H9 (cell line): ENCODE measurements around the gene OR2A7. TPM values are rescaled to one million over a fixed set of nuclear protein-coding genes. Genes with fewer than 3 reads are reported as not detected.
"Not testable (repeated sequence)": the region's sequence is repeated elsewhere in the genome, so short reads cannot be mapped to it uniquely, and the experiment has no call there.

ENCODE experiments used
- DNase-seq: peaks from one replicate; pipeline ENCODE4 v3.0.0-alpha.2; 2017
- H2AFZ ChIP-seq: one replicate; pipeline ENCODE4 v1.6.1; 2013; ENCODE audit warnings: mild to moderate bottlenecking, low read length, control low read depth, moderate library complexity
- H2AK5ac ChIP-seq: 2 replicates; pipeline ENCODE4 v1.6.1; 2013; ENCODE audit warnings: low read length, control low read depth, mixed read lengths; ENCODE audit not compliant: insufficient read length
- H2BK120ac ChIP-seq: one replicate; pipeline ENCODE4 v1.6.1; 2013; ENCODE audit warnings: low read depth, mild to moderate bottlenecking, low read length, control low read depth, inconsistent platforms; ENCODE audit not compliant: poor library complexity, severe bottlenecking
- H2BK12ac ChIP-seq: 2 replicates; pipeline ENCODE4 v1.6.1; 2013; ENCODE audit warnings: low read length, control low read depth, mixed read lengths, low read depth; ENCODE audit not compliant: insufficient read length
- H2BK15ac ChIP-seq: 2 replicates; pipeline ENCODE4 v1.6.1; 2013; ENCODE audit warnings: low read depth, low read length, control low read depth
- H2BK20ac ChIP-seq: one replicate; pipeline ENCODE4 v1.6.1; 2013; ENCODE audit warnings: low read depth, mild to moderate bottlenecking, low read length, control low read depth, inconsistent platforms; ENCODE audit not compliant: poor library complexity, severe bottlenecking
- H2BK5ac ChIP-seq: 2 replicates; pipeline ENCODE4 v1.6.1; 2013; ENCODE audit warnings: low read length, control low read depth, mixed read lengths; ENCODE audit not compliant: insufficient read length
- H3K14ac ChIP-seq: 2 replicates; pipeline ENCODE4 v1.6.1; 2013; ENCODE audit warnings: low read length, control low read depth; ENCODE audit not compliant: insufficient read depth
- H3K18ac ChIP-seq: 2 replicates; pipeline ENCODE4 v1.6.1; 2013; ENCODE audit warnings: low read depth, mild to moderate bottlenecking, mixed read lengths, low read length, control low read depth; ENCODE audit not compliant: insufficient read length
- H3K23ac ChIP-seq: 2 replicates; pipeline ENCODE4 v1.6.1; 2013; ENCODE audit warnings: low read length, control low read depth, mixed read lengths, low read depth; ENCODE audit not compliant: insufficient read length
- H3K23me2 ChIP-seq: 2 replicates; pipeline ENCODE4 v1.6.1; 2013; ENCODE audit warnings: low read depth, mild to moderate bottlenecking, mixed read lengths, low read length, control low read depth; ENCODE audit not compliant: insufficient read length, poor library complexity, severe bottlenecking
- H3K27ac ChIP-seq: 2 replicates; pipeline ENCODE4 v1.5.1; 2013; ENCODE audit warnings: low read length, control low read depth, mixed read lengths, low read depth; ENCODE audit not compliant: insufficient read length
- H3K27me3 ChIP-seq: 2 replicates; pipeline ENCODE4 v1.6.1; 2013; ENCODE audit warnings: low read length, control low read depth, inconsistent platforms; ENCODE audit not compliant: insufficient read depth
- H3K4ac ChIP-seq: 2 replicates; pipeline ENCODE4 v1.6.1; 2013; ENCODE audit warnings: low read depth, mild to moderate bottlenecking, control low read depth, inconsistent platforms, low read length, moderate library complexity
- H3K4me1 ChIP-seq: 2 replicates; pipeline ENCODE4 v1.6.1; 2013; ENCODE audit warnings: low read length, control low read depth, inconsistent platforms; ENCODE audit not compliant: insufficient read depth
- H3K4me2 ChIP-seq: 2 replicates; pipeline ENCODE4 v1.6.1; 2013; ENCODE audit warnings: low read length, control low read depth, mixed read lengths; ENCODE audit not compliant: insufficient read length, insufficient read depth
- H3K56ac ChIP-seq: 2 replicates; pipeline ENCODE4 v1.6.1; 2013; ENCODE audit warnings: low read depth, mild to moderate bottlenecking, mixed read lengths, low read length, control low read depth; ENCODE audit not compliant: insufficient read length
- H3K79me1 ChIP-seq: 2 replicates; pipeline ENCODE4 v1.6.1; 2013; ENCODE audit warnings: low read depth, mild to moderate bottlenecking, moderate library complexity, low read length, control low read depth, inconsistent platforms; ENCODE audit not compliant: insufficient read depth, poor library complexity, severe bottlenecking
- H3K79me2 ChIP-seq: 2 replicates; pipeline ENCODE4 v1.6.1; 2013; ENCODE audit warnings: low read length, control low read depth, inconsistent platforms; ENCODE audit not compliant: insufficient read depth
- H3K9ac ChIP-seq: 2 replicates; pipeline ENCODE4 v1.6.1; 2013; ENCODE audit warnings: low read length, control low read depth, mixed read lengths; ENCODE audit not compliant: insufficient read length; ENCODE audit errors: extremely low read depth
- H3K9me3 ChIP-seq: one replicate; pipeline ENCODE4 v1.6.1; 2013; ENCODE audit warnings: low read depth, low read length, inconsistent platforms; ENCODE audit not compliant: control insufficient read depth
- H3T11ph ChIP-seq: one replicate; pipeline ENCODE4 v1.6.1; 2013; ENCODE audit warnings: mild to moderate bottlenecking, low read length, control low read depth, inconsistent platforms
- H4K20me1 ChIP-seq: one replicate; pipeline ENCODE4 v1.6.1; 2013; ENCODE audit not compliant: control insufficient read depth, insufficient read length, insufficient read depth
- H4K5ac ChIP-seq: 2 replicates; pipeline ENCODE4 v1.6.1; 2013; ENCODE audit warnings: low read depth, mild to moderate bottlenecking, mixed read lengths, low read length, control low read depth; ENCODE audit not compliant: insufficient read length
- H4K8ac ChIP-seq: replicated peaks from 2 replicates; pipeline ENCODE4 v1.6.1; 2013; ENCODE audit warnings: low read length, control low read depth, mixed read lengths, low read depth; ENCODE audit not compliant: insufficient read length
- H4K91ac ChIP-seq: 2 replicates; pipeline ENCODE4 v1.6.1; 2013; ENCODE audit warnings: low read depth, mild to moderate bottlenecking, moderate library complexity, mixed read lengths, low read length, control low read depth; ENCODE audit not compliant: insufficient read length
- H3K27ac Mint-ChIP-seq, 3 experiments: 2 replicates in 2 of 3; 3 replicates in 1 of 3; pipeline ENCODE4 v1.8.0; 2020 to 2021; ENCODE audit warnings: mixed read lengths in 3 of 3, mild to moderate bottlenecking in 1 of 3, moderate library complexity in 1 of 3
- H3K27me3 Mint-ChIP-seq: 2 replicates; pipeline ENCODE4 v1.8.0; 2021; ENCODE audit warnings: low read depth, mild to moderate bottlenecking, moderate library complexity, mixed read lengths
- H3K36me3 Mint-ChIP-seq, 3 experiments: 2 replicates in 2 of 3; 3 replicates in 1 of 3; pipeline ENCODE4 v1.8.0; 2020 to 2021; ENCODE audit warnings: low read depth in 3 of 3, mixed read lengths in 3 of 3; ENCODE audit not compliant: insufficient read depth in 1 of 3
- H3K4me1 Mint-ChIP-seq, 2 experiments: 2 replicates each; pipeline ENCODE4 v1.8.0; 2020; ENCODE audit warnings: mixed read lengths in 2 of 2
- H3K4me3 Mint-ChIP-seq, 2 experiments: 2 replicates in 1 of 2; 3 replicates in 1 of 2; pipeline ENCODE4 v1.8.0; 2020 to 2021; ENCODE audit warnings: mild to moderate bottlenecking in 2 of 2, mixed read lengths in 2 of 2, moderate library complexity in 1 of 2
- H3K9me3 Mint-ChIP-seq, 2 experiments: 2 replicates in 1 of 2; 3 replicates in 1 of 2; pipeline ENCODE4 v1.8.0; 2020; ENCODE audit warnings: mild to moderate bottlenecking in 2 of 2, mixed read lengths in 2 of 2, moderate library complexity in 1 of 2
- WGBS: extraction: QIAGEN DNeasy Blood & Tissue Kit; methylation state at CpG from one replicate; pipeline ENCODE4 v1.1.7; 2013; ENCODE audit warnings: missing lambda C conversion rate, low lambda C conversion rate, mixed read lengths; ENCODE audit not compliant: insufficient read length; ENCODE audit errors: extremely low coverage; 5-methylcytosine and 5-hydroxymethylcytosine counted together
- total RNA-seq: library from RNA; stranded (reverse); gene quantifications from 2 replicates; pipeline ENCODE4 v1.2.1, GENCODE V29; 2021

The OR2A7 gene
- total RNA-seq, 1 experiment from 2014 or later = 2.5 TPM

DNA sequence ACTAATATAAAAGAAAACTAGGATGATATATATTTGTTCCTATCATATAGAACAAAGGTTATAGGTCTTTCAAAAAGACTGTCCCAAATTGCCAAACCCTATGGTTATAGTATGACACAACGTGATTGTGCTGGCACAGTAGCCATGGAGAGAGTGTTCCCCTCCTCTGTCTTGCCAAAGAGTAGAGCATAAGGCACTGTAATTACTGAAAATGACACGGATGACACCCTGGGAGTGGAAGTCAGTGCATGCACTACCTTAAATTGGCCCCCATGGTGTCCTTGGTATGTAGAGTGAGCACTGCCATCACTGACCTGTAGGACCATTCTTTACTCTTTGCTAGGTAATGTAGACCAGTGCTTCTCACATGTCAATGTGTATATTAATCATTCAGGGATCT, 40.6 kb upstream of the OR2A7 start:
- not testable (repeated sequence) for H3K79me1 ChIP-seq, H3K4me3 Mint-ChIP-seq, H4K20me1 ChIP-seq, H2BK120ac ChIP-seq, H3K4me1 Mint-ChIP-seq, H3K27ac ChIP-seq, H3K36me3 Mint-ChIP-seq, H3T11ph ChIP-seq, H3K27ac Mint-ChIP-seq, H2BK20ac ChIP-seq, H2BK12ac ChIP-seq, H3K79me2 ChIP-seq, H2BK5ac ChIP-seq, H3K14ac ChIP-seq, H3K18ac ChIP-seq, H3K23me2 ChIP-seq, H3K27me3 Mint-ChIP-seq, H2AFZ ChIP-seq, H2BK15ac ChIP-seq, H3K56ac ChIP-seq, H4K8ac ChIP-seq, H3K9me3 Mint-ChIP-seq, H4K5ac ChIP-seq, H3K9me3 ChIP-seq, H3K4me2 ChIP-seq, H4K91ac ChIP-seq, H3K4ac ChIP-seq, H3K4me1 ChIP-seq, H2AK5ac ChIP-seq, H3K9ac ChIP-seq, H3K27me3 ChIP-seq, DNase-seq, H3K23ac ChIP-seq
- WGBS = no CpG with 5 or more reads among the region's 2 CpGs

DNA sequence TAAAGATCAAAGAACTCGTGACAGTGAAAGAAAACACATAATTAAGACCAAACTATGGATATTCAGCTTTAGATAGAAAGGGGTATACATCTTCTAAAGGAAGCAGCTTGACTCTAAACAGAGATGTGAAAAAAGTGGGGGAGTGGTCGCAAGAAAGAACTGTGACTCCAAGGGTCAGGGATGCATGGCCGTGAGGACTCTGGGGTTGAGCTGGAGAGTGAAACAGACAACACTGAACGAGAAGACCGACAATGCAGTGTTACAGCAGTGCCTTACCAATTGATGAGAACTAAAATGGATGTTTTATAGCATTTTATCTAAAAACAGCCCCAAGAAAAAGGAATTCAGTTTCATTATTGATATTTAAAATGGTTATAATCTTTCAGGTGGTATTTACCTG, 39.0 kb upstream of the OR2A7 start:
- H3K4me2 ChIP-seq, H3T11ph ChIP-seq, H2BK12ac ChIP-seq, H3K27ac Mint-ChIP-seq, H3K4me3 Mint-ChIP-seq, H3K18ac ChIP-seq, H3K79me1 ChIP-seq, H2BK15ac ChIP-seq, H3K9me3 Mint-ChIP-seq, H3K27me3 ChIP-seq, H2AFZ ChIP-seq, H3K23ac ChIP-seq, H2BK20ac ChIP-seq, H3K79me2 ChIP-seq, H3K27me3 Mint-ChIP-seq, H3K27ac ChIP-seq, H4K8ac ChIP-seq, H4K20me1 ChIP-seq, H3K4me1 Mint-ChIP-seq, H3K9ac ChIP-seq, H3K4me1 ChIP-seq, H3K14ac ChIP-seq, H3K36me3 Mint-ChIP-seq, H4K5ac ChIP-seq, H3K9me3 ChIP-seq, H3K23me2 ChIP-seq, H4K91ac ChIP-seq, H2AK5ac ChIP-seq, H2BK5ac ChIP-seq, DNase-seq, H2BK120ac ChIP-seq, H3K56ac ChIP-seq, H3K4ac ChIP-seq: not testable (repeated sequence)
- no CpG with 5 or more reads among the region's 5 CpGs for WGBS
